NCI-H345 treated with DMSO at 0.1 percent for 48 hours (cell line): ENCODE measurements around the gene NCMAP.
"Not testable (repeated sequence)": the region's sequence is repeated elsewhere in the genome, so short reads cannot be mapped to it uniquely, and the experiment has no call there.

Experiments
- DNase-seq: peaks from one replicate; lab custom pipeline; 2025; ENCODE audit not compliant: unreplicated experiment; lab: John Stamatoyannopoulos, UW

The NCMAP gene

GRCh38 chr1:24555591-24556413, at the start of gene NCMAP:
Gene NCMAP (plus strand): TSS chr1:24556087. CDS start chr1:24595431, 39,344 bp downstream.
- DNase-seq = no peak

GRCh38 chr1:24506691-24507381, 49.1 kb upstream of the NCMAP start:
- DNase-seq = no peak

- no peak for DNase-seq
These were observed 48.5 kb upstream of the NCMAP start for GRCh38 chr1:24507405-24507804.

GRCh38 chr1:24508911-24509310, 47.0 kb upstream of the NCMAP start:
- DNase-seq = no peak

GRCh38 chr1:24513706-24514105, 42.2 kb upstream of the NCMAP start:
- DNase-seq = no peak

GRCh38 chr1:24514946-24515345, 40.9 kb upstream of the NCMAP start:
- no peak for DNase-seq

- DNase-seq = not testable (repeated sequence)
These were observed 40.1 kb upstream of the NCMAP start for GRCh38 chr1:24515671-24516209.

GRCh38 chr1:24516506-24516905, 39.4 kb upstream of the NCMAP start:
- DNase-seq = no peak

- DNase-seq = no peak
These were observed 38.0 kb upstream of the NCMAP start for GRCh38 chr1:24517898-24518297.

- DNase-seq = not testable (repeated sequence)
These were observed 35.6 kb upstream of the NCMAP start for GRCh38 chr1:24520282-24520681.

GRCh38 chr1:24525606-24526005, 30.3 kb upstream of the NCMAP start:
- DNase-seq = no peak

- no peak for DNase-seq
These were observed 29.8 kb upstream of the NCMAP start for GRCh38 chr1:24526045-24526444.

GRCh38 chr1:24526940-24527542, 28.8 kb upstream of the NCMAP start:
- peak; percentile 9 for DNase-seq

- peak; percentile 44 for DNase-seq
These were observed 27.1 kb upstream of the NCMAP start for GRCh38 chr1:24528744-24529143.

GRCh38 chr1:24529292-24529691, 26.6 kb upstream of the NCMAP start:
- not testable (repeated sequence) for DNase-seq

GRCh38 chr1:24535021-24535424, 20.9 kb upstream of the NCMAP start:
- no peak for DNase-seq

- no peak for DNase-seq
These were observed 20.1 kb upstream of the NCMAP start for GRCh38 chr1:24535778-24536177.

- DNase-seq = no peak
These were observed 19.5 kb upstream of the NCMAP start for GRCh38 chr1:24536391-24536840.

- DNase-seq = no peak
These were observed 15.6 kb upstream of the NCMAP start for GRCh38 chr1:24540051-24540905.

- no peak for DNase-seq
These were observed 14.8 kb upstream of the NCMAP start for GRCh38 chr1:24540906-24541710.
